IPS-NIHi11 (cell line): Measurements from ENCODE around the gene PGS1.
"Not testable (repeated sequence)": the region's sequence is repeated elsewhere in the genome, so short reads cannot be mapped to it uniquely, and the experiment has no call there.

Experiments used
- DNase-seq: peaks from one replicate; pipeline ENCODE4 v3.0.0; 2012; ENCODE audit warnings: mixed read lengths, low spot score

The PGS1 gene

GRCh38 chr17:78448356-78448993 is 70.0 kb downstream of the PGS1 start:
- no peak for DNase-seq

GRCh38 chr17:78449983-78450595 is 71.6 kb downstream of the PGS1 start:
- no peak for DNase-seq

- DNase-seq = no peak
Observed at GRCh38 chr17:78450696-78451345, 72.4 kb downstream of the PGS1 start.

GRCh38 chr17:78451753-78452152 is 73.3 kb downstream of the PGS1 start:
- no peak for DNase-seq

GRCh38 chr17:78454346-78454745 is 75.9 kb downstream of the PGS1 start:
- DNase-seq = no peak

GRCh38 chr17:78458091-78458490 is 79.6 kb downstream of the PGS1 start:
- no peak for DNase-seq

- no peak for DNase-seq
Observed at GRCh38 chr17:78458736-78459335, 80.4 kb downstream of the PGS1 start.

GRCh38 chr17:78459696-78460095 is 81.2 kb downstream of the PGS1 start:
- DNase-seq = no peak

GRCh38 chr17:78460176-78460675 is 81.8 kb downstream of the PGS1 start:
- no peak for DNase-seq

GRCh38 chr17:78460951-78461798 is 82.7 kb downstream of the PGS1 start:
- no peak for DNase-seq

- DNase-seq = no peak
Observed at GRCh38 chr17:78461799-78462053, 83.3 kb downstream of the PGS1 start.

GRCh38 chr17:78462148-78462547 is 83.7 kb downstream of the PGS1 start:
- no peak for DNase-seq

- DNase-seq = not testable (repeated sequence)
Observed at GRCh38 chr17:78466109-78466785, 87.8 kb downstream of the PGS1 start.

GRCh38 chr17:78466786-78467715 is 88.6 kb downstream of the PGS1 start:
- DNase-seq = no peak

- no peak for DNase-seq
Observed at GRCh38 chr17:78468366-78468765, 89.9 kb downstream of the PGS1 start.

- no peak for DNase-seq
Observed at GRCh38 chr17:78469443-78469842, 91.0 kb downstream of the PGS1 start.

- no peak for DNase-seq
Observed at GRCh38 chr17:78471635-78472034, 93.2 kb downstream of the PGS1 start.

GRCh38 chr17:78472035-78472905 is 93.8 kb downstream of the PGS1 start:
- no peak for DNase-seq

GRCh38 chr17:78473951-78474613 is 95.6 kb downstream of the PGS1 start:
- no peak for DNase-seq
